D341Med (cell line): ENCODE data around the gene KCNG2.

Experiments used
- DNase-seq: peaks from one replicate; pipeline ENCODE4 v3.0.0; 2012; ENCODE audit warnings: low spot score

KCNG2 gene

DNA sequence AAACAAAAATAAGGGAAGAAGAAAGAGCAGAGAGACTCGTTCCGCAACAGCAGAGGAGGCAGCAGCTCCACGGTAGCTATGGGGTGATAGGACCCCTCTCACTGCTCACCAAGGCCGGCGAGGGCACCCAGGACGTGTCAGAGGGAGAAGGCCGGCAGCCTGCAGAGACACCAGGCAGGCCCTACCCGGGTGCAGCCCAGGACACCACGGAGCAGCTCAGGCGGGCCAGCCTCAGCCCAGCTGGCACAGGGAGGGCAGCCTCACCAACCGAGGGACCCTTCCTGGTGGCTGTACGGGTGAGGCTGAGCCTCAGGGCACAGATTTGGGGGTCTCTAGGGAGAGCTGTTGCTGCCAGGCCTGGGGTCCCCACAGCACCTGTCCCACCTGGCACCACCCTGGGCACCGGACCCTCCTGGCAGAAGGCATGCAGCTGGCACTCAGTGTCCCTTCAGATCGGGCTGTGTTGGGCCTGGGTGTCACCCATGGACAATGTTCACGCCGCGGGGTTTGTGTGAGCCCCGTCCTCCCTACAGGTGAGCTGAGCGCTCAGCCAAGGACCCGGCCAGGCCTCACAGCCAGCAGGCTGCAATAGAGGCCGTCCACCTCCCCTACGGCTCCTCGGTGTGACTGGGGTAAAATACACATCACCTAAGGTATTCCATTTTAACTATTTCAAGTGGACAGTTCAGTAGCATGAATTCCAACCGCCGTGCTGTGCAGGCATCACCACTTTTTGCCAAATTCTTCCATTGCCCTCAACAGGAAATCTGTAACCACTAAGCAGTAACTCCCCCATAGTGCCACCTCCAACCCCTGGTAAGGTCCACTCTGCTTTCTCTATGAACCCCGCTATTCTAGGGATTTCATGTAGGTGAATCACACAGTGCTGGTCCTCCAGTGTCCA lies 21.6 kb downstream of the KCNG2 start:
- peak; percentile 40 for DNase-seq

DNA sequence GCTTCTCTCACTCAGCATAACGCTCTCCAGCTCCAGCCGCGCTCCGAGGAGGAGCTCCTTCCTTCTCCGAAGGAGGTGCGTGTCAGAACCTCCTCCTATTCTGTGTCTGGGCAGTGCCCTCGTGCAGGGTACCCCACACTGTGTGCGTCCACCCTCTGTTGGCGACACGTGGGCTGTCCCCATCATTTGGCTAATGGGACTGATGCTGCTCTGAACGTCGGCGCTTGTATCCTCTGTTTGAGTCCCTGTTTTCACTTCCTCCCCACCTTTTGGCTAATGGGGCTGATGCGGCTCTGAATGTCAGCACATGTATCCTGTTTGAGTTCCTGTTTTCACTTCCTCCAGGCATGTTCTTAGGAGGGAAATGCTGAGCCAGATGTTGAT lies 22.2 kb downstream of the KCNG2 start:
- peak; percentile 34 for DNase-seq

DNA sequence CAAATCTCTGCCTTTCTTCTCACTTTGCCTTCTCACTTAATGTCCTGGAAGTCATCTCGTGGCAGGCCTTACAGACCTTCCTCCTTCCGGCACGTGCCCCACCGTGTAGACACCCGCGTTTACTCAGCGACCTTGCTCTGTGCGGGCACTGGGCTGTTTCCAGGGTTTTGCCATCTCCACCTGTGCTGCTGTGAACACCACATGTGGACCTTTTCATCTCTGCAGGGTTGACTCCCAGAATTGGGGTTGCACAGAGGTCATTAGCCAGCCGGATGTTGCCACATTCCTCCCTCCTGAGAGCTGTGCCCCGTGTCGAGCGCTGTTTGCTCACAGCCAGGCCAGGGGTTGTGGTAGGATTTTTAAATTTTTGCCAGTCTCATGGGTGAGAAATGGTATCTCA lies 25.4 kb downstream of the KCNG2 start:
- DNase-seq, result no peak

DNA sequence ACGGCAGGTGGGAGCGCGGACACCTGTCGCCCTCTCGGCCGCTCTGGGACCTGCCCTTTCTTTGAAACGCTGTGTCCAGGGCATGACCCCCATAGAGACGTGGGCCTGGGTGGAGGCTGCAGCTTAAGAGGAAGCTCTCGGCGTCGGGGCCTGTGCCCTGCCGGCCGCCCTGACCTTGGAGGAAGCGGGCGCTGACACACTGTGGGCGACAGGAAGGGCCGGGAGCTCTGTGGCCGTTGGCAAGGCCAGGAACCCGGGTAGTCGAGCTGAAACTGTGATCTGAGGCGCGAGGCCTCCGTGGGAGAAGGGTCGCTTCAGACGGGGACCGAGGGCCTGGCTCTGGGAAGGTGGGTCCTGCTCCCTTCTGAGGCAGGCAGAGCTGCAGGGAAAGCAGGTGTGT lies 28.2 kb downstream of the KCNG2 start:
- DNase-seq, result peak; percentile 34

DNA sequence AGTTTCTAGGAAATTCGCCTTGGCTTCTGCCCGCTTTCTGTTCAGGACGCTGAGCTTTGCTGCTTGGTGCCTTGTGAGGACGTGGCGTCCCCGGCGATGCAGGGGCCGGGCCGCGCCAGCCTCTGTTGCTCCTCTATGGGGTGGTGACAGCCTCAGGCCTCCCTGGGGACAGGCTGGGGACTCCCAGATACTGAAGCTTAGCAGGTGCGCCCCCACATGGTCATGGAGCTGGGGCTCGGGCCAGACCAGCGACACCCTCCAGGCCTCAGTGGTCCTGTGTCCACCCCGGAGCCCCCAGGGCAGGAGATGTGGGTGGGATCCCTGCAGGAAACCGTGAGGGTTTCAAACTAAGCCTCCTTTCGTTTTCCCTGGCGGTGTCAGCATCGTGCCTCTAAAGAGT lies 29.2 kb downstream of the KCNG2 start:
- no peak for DNase-seq

DNA sequence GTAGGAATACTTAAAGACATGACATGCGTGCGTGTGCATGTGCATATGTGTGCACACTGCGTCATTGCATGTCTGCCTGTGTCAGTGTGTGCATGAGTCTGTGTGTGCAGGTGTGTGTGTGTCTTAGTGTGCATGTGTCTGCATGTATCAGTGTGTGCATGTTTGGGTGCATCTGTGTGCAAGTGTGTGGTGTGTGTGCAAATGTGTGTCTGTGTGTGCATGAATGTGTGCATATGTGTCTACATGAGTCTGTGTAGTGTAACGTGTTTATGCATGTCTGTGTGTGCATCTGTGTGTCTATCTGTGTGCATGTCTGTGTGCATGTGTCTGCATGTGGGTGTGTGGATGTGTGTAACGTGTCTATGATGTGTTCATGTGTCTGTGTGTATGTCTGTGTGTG lies 30.5 kb downstream of the KCNG2 start:
- DNase-seq, result no peak

DNA sequence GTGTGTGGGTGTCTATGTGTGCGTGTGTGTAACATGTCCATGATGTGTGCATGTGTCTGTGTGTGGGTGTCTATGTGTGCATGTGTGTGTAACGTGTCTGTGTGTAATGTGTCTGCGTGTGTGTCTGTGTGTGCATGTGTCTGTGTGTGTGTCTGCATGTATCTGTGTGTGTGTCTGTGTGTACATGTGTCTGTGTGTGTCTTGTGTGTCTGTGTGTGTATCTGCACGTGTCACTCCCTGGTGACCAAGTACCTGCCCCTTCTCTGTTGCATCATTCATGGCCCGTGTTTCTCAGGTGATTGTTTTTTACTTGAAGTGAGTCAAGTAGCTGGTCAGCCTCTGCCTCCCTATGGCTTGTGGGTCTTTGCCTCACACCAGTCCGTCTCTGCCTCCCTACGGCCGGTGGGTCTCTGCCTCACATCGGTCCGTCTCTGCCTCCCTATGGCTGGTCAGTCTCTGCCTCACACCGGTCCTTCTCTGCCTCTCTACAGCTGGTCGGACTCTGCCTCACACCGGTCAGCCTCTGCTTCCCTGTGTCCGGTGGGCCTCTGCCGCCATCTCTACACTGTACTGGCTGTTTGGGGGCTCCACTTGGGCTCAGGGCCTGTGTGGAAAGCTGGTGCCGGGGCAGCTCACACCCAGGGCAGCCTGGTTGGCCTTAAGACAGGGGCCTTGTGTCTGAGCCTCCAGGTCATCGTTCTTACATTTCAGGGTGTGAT lies 31.6 kb downstream of the KCNG2 start:
- peak; percentile 22 for DNase-seq

DNA sequence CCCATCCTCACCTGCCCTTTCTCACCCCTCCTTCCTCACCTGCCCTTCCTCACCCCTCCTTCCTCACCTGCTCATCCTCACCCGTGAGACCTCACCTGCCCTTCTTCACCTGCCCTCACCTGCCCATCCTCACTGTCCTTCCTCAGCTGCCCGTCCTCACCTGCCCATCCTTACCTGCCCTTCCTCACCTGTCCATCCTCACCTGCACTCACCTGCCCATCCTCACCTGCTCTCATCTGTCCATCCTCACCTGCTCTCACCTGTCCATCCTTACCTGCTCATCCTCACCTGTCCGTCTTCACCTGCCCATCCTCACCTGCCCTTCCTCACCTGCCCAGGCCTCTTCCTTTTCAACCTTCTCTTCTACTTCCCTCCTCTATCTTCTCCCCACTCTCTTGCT lies 34.4 kb downstream of the KCNG2 start:
- no peak for DNase-seq

DNA sequence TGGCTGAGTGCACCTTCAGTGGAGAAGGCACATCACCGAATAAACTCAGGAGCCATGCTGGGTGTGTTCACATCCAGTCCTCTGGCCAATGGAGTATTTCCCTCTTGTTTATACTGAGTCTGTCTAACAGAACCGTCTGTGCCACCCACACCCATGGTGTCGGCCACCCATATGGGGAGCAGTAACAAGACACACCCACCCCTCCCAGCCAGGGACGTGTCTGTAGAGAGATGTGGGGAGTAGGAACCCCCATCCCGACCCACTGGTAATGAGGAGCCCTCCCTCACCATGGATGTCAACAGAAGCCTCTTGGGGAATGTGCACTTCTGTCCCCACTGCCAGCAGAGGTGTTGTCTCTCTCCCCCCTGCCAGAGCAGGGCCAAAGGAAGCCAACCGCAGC lies 37.1 kb downstream of the KCNG2 start:
- DNase-seq, result no peak

DNA sequence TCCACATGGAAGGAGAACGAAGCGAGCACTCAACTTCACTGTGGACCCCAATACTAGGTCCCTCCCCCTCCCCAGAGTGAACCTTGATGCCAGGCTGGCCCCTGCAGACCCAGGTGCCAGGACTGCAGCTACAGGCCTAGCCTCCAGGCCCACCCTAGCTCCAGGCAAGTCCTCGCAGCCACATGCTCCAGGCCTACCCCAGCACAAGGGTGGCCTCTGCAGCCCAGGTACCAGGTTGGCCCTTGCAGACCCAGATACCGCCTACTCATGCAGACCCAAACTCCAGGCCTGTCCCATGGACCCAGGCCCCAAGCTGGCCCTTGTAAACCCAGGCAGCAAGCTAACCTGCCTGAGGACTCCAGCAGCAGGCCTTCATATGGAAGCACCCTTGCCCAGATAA lies 44.2 kb downstream of the KCNG2 start:
- no peak for DNase-seq

DNA sequence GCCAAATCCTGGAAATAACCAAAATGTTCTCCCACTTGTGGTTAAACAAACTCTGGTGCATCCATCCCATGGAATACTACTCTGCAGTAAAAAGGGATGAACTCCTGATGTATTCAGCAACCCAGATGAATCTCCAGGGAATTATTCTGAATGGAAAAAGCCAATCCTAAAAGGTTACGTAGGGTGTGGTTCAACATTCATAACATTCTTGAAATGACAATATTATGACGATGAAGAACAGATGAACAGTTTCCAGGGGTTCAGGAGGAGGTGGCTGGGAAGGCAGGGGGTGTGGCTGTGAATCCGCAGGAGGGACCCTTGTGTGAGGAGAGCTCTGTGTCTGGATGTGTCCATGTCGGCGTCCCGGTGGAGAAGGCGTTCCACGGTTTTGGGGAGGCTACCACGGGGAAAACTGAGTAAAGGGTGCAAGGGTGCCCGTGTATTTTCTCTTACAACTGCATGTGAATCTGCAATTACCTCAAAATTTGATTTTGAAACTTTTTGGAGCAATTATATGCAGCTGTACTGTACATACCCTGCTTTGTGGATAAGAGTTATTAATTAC lies 47.3 kb downstream of the KCNG2 start:
- DNase-seq, result no peak

DNA sequence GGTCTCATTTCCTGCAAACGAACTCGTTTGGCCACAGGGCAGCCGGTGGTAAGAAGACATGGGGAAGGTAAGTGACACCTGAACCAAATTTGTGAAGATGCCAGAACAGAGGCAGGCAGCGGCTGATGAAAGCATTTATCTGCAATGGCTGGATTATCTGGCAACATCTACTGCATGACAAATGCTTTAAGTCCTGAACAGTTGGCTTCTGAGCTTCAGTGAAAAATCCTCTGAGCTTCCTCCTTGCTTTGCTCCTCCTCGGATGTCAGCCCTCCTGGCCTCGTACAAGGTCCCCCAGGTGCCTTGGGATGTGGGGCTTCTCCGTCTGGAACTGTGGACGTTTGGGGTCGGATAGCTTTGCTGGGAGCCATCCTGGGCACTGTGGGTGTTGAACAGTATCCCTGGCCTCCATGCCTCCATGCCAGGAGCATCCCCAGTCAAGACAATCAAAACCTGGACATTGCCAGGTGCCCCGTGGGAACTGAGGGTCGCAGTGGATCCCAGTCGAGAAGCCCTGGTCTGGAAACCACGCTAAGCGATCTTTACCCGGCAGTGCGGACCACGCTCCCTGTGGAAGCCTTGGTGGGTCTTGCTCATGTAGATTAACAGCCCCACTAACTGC lies 49.3 kb downstream of the KCNG2 start:
- no peak for DNase-seq

DNA sequence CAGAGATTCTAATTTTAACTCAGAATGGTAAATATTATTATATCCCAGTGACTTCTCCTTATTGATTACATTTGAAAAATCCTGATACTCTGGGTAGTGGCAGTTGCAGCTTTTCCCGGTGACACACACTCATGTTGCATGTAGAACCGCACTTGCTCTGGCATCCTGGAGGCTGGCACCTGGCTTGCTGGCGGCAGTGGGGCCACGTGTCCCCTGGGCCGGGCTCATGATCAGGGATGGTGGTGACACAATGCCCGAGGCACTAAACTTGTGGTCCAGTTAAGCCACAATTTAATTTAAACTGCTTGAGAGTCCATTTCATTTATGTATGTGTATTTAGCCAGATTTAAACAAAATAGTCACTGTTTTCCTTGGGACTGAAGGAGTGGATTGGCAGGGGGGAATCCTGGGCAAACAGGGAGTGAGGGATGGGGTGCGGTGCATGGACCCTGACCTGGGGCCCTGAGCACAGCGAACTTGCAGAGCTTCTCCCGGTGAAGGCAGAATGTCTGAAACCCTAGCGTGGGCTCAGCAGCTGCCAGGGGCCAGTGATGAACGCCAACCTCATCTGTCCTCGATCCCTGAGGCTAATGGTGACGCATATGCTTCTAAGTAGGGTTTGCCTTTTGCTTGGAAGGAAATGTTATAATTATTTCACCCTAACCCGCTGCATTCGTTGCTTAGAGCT lies 50.0 kb downstream of the KCNG2 start:
- no peak for DNase-seq

DNA sequence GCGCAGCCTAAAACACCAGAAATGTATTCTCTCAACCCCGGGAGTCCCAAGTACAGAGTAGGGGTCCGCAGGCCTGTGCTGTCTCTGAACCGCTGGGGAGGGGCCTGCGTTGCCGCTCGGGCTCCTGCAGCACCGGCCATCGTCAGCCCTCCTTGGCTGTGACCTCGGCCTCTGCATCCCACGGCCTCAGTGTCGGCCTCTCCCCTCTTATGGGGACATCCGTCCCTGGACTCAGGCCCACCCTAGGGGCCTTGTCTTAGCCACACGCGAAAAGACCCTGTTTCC lies 50.5 kb downstream of the KCNG2 start:
- no peak for DNase-seq

DNA sequence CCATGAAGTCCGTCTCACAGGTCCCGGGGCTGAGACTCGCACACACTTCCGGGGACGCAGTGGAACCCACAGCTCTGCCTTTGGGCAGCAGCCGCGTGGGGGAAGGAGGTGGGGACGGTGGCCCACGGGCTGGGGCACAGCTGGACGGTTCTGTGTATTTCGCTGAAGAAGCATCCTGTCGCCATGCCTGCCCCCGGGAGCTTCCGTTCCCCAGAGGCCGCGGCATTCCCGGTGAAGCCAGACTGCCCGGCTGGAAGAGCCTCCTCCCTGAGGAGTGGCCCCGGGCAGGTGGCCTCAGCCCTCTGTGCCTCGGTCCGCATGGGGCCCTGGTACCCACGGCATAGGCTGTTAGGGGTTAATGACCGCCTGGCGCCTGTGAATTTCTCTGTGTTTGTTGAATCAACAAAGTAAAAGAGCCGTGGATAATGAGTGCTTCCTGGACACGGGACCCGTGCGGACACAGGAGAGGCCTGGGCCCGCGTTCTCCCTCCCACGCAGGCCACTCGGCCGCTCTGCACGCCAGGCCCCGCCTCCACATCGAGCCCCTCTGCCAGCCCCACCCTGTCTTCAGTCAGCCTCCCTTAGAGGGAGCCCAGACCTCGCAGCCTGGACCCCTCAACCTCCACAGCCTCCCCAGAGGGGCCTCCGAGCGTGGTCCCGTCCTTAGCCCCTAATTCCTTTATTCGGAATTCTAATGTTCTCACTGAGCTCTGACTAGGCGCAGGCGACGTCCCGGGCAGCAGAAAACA lies 51.0 kb downstream of the KCNG2 start:
- no peak for DNase-seq

DNA sequence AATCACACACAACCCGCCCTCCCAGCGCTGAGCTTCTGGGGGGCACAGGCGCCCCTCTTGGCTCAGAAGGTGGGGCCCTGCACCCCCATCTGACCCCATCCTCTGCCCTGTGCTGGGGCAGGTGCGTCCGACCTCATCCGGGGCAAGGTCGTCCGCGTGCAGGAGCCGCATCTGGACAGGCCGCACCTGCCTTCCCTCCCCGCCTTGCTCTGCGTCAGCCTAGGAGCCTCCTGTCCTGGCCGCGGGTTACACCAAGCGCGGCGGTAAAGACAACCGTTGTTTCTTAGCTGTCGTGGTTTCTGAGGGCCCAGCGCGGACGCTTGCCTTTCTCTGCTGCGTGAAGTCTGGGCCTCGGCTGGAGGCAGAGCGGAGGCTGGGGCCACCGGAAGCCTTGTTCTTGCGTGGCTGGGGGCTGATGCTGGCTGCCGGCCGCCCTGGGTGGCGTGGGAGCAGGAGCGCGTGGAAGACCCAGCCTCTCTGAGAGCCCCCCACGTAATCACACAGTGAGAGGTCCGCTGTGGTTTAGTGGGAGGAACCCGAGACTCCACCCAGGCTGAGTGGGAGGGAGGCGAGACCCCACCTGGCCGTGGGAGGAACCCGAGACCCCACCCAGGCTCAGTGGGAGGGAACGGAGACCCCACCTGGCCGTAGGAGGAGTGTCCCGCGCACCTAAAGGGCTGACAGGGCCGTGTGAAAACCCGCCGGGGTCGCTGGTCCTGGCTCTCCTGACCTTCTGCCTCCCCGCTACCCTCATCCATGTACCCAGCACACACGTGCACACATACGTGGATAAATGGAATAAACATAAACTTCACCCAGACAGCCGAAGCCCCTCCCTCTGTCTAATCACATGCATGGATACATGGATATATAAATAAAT lies 51.8 kb downstream of the KCNG2 start:
- DNase-seq, result no peak

DNA sequence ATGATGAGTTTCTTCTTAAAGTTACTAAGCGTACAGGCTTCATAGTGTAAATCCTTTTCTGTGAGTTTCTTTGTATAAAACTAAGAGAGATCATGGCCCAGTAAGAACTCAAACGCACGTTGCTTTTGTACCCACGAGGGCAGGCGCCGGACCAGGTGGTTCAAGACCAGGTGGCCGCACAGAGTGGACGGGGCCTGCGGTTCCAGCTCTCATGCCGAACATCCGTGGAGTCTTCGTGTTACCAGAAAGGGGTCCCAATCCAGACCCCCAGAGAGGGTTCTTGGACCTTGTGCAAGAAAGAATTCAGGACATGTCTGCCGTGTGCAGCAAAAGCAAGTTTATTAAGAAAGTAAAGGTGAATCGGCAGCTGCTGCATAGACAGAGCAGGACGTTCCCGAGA lies 53.0 kb downstream of the KCNG2 start:
- DNase-seq, result no peak

DNA sequence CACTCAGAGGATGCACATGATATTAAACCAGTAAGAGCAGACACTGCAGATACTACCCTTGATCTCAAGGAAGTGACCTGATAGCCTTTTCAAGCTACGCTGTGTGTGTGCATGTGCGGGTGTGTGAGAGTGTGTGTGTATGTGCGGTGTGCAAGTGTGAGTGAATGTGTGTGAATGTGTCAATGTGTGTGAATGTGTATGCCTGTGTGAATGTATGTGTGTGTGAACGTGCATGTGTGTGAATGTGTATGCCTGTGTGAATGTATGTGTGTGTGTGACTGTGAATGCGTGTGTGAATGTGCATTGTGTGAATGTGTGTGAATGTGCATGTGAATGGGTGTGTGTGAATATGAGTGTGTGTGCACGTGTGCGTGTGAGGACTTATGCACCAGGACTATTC lies 53.8 kb downstream of the KCNG2 start:
- DNase-seq, result no peak

DNA sequence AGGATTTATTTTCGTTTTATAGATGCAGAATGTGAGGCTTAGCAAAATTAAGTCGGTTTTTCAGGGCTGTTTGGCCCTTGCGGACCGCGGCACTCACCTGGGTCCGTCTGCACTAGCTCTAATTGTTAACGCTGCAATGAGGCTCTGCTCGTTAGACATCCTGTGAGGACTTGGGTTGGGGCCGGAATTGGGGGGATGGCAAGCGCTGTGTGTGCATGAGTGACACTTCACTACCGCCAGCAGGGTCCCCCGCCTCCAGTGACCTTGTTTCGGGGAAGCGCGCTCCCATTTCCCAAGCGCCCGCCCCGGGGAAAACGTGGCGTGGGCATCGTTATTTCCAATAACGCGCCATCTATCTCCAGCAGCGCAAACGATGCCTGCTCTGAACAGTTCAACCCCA lies 54.2 kb downstream of the KCNG2 start:
- no peak for DNase-seq

DNA sequence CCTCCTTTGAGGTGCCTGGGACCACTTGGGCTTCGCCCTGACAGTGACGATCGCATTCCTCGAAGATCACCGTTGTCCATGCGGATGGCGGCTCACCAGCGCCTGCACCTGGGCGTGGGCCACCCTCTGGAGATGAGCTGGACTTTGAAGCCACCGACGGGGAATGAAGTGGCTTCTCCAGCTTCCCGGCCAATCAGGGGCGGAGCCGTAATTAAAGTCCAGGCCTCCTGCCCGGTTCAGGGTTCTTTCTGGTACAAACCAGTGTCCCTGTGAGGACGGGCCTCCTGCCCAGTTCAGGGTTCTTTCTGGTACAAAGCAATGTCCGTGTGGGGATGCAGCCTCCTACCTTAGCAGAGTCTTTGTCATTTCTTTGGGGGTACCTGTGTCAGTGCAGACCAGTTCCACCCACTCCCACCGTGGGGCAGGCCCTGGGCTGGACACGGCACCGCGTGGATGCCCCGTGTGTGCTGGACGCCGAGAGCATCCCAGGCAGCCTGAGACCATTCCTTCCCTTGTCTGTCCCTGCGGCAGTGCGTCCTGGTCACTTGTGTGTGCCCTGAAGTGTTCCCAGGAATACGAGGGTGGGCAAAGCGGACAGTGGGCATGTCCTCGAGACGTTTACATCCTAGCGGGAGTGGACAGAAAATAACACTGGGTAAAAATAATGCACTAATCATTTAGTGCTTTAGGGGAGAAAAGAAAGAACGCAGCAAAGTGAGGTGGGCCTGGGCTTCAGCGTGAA lies 55.0 kb downstream of the KCNG2 start:
- DNase-seq, result no peak
